Neutrophil (primary cell): ENCODE measurements around the gene ACRV1.

Source experiments
- H3K27ac ChIP-seq: fragments of 200-600 bp; sonication (generic); 2 replicates; pipeline ENCODE4 v1.5.1; 2016; ENCODE audit warnings: mild to moderate bottlenecking, moderate library complexity
- H3K27me3 ChIP-seq: fragments of 200-600 bp; sonication (generic); 2 replicates; pipeline ENCODE4 v1.6.0; 2016; ENCODE audit warnings: mild to moderate bottlenecking
- H3K36me3 ChIP-seq: fragments of 200-600 bp; sonication (generic); 2 replicates; pipeline ENCODE4 v1.5.1; 2017
- H3K4me1 ChIP-seq, 2 experiments: fragments of 200-600 bp in 1 of 2; sonication (generic) in 1 of 2; 1 replicate in 1 of 2; 2 replicates in 1 of 2; pipeline versions ENCODE4 v1.5.1 to v1.6.1; 2013 to 2016; ENCODE audit warnings: low read depth in 1 of 2, low read length in 1 of 2, mild to moderate bottlenecking in 1 of 2, moderate library complexity in 1 of 2; ENCODE audit not compliant: control insufficient read depth in 1 of 2, insufficient read depth in 1 of 2
- H3K4me3 ChIP-seq, 2 experiments: fragments of 200-600 bp in 1 of 2; sonication (generic) in 1 of 2; 1 replicate in 1 of 2; 2 replicates in 1 of 2; pipeline ENCODE4 v1.5.1; 2013 to 2016; ENCODE audit warnings: low read depth in 1 of 2, low read length in 1 of 2, mild to moderate bottlenecking in 1 of 2, moderate library complexity in 1 of 2
- H3K9me3 ChIP-seq: fragments of 200-600 bp; sonication (generic); 2 replicates; pipeline ENCODE4 v1.5.1; 2016
- TF ChIP-seq, protein P1 (sequence below): fragments of 200-600 bp; sonication (generic); IDR thresholded peaks from 2 replicates; pipeline ENCODE4 v1.5.1; 2016; ENCODE audit warnings: antibody characterized with exemption

Gene ACRV1

DNA sequence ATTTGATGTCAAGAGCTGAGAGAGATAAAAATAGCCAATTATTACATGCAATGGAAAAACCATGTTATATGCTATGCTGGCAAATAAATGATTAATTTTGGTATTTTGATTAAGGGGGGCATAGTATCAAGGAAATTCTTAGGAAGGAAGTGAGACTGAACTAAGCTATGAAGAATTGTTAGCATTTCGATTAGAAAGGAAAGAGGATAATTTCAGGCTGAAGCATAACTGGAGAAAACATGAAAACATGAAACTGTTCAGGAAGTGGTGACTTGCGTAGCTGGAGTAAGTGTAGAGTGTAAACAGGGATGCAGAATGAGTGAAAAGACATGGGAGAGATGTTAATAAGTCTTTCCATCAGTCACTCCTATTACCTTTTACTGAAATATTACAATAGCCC is 6.4 kb downstream of the ACRV1 start:
- Histone ChIP-seq H3K4me3 (no peak overlapping the region), H3K9me3 (no peaks in the 10 kb centered on the region), H3K27ac (no peak overlapping the region), H3K36me3 (peaks cover 24% of the 10 kb centered on the region), H3K27me3 (no peaks in the 10 kb centered on the region), H3K4me1 (no peaks in the 10 kb centered on the region)
- TF ChIP-seq, protein P1, sequence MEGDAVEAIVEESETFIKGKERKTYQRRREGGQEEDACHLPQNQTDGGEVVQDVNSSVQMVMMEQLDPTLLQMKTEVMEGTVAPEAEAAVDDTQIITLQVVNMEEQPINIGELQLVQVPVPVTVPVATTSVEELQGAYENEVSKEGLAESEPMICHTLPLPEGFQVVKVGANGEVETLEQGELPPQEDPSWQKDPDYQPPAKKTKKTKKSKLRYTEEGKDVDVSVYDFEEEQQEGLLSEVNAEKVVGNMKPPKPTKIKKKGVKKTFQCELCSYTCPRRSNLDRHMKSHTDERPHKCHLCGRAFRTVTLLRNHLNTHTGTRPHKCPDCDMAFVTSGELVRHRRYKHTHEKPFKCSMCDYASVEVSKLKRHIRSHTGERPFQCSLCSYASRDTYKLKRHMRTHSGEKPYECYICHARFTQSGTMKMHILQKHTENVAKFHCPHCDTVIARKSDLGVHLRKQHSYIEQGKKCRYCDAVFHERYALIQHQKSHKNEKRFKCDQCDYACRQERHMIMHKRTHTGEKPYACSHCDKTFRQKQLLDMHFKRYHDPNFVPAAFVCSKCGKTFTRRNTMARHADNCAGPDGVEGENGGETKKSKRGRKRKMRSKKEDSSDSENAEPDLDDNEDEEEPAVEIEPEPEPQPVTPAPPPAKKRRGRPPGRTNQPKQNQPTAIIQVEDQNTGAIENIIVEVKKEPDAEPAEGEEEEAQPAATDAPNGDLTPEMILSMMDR: no peak

DNA sequence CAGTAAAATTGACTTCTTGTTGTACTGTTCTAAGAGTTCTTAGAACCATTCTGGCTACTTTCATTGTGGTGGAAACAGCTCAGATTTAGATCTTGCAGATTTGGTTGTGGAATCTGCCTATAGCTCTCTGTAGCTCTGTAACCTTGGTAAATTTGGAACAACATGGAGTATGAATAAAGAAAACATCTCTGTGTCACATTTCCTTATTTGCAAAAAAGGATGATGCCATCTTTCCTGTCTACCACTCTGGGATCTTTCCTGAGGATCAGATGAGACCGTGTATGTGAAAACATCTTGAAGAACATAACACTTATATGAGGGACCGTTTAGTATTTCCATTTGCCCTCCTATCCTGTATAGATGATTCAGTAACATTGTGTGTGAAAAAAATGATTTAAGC is 9.1 kb downstream of the ACRV1 start:
- H3K9me3 ChIP-seq: no peaks in the 10 kb centered on the region
- H3K36me3 ChIP-seq: peaks cover 12% of the 10 kb centered on the region
- no peak overlapping the region for H3K27ac ChIP-seq
- H3K4me3 ChIP-seq: no peak overlapping the region
- TF ChIP-seq, protein P1: no peak
- H3K4me1 ChIP-seq: no peaks in the 10 kb centered on the region
- H3K27me3 ChIP-seq: no peaks in the 10 kb centered on the region

DNA sequence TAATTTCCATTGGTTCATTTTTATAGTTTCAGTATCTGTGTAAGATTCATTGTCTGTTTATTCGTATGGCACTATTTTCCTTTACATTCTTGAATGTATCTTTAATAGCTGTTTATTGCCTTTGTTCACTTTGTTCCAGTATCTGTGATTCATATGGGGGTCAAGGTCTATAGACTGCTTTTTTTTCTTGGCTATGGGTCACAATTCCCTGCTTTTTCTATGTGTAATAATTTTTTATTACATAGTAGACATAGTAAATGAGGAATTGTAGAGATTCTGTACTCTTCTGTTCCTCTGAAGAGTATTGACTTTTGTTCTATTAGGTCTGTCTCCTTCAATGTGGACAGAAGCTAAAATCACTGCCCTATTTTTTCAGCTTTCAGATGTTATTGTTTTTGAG is 10.5 kb downstream of the ACRV1 start:
- H3K27me3 ChIP-seq: no peaks in the 10 kb centered on the region
- TF ChIP-seq, protein P1: no peak
- H3K9me3 ChIP-seq: no peaks in the 10 kb centered on the region

DNA sequence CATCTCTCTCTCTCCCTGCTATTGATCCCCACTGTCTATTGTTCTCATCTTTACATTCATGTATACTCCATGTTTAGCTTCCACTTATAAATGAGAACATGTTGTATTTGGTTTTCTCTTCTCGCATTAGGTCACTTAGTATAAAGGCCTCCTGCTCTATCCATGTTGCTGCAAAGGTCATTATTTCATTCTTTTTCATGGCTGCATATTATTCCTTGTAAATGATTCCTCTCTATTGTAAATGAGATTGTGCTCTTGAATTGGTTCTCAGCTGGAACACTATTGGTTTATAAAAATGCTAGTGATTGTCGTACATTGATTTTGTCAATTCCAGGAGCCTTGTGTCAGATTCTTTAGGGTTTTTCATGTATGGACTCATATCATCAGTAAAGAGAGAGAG is 13.5 kb downstream of the ACRV1 start:
- Histone ChIP-seq H3K27me3 (no peaks in the 10 kb centered on the region), H3K36me3 (peaks cover 4% of the 10 kb centered on the region), H3K4me3 (no peak overlapping the region), H3K4me1 (no peaks in the 10 kb centered on the region), H3K9me3 (no peaks in the 10 kb centered on the region), H3K27ac (no peak overlapping the region)
- TF ChIP-seq, protein P1: no peak

More for the DNA sequence above, 10.5 kb downstream of the ACRV1 start:
- Histone ChIP-seq H3K27ac (no peak overlapping the region), H3K4me3 (no peak overlapping the region), H3K36me3 (peaks cover 4% of the 10 kb centered on the region), H3K4me1 (no peaks in the 10 kb centered on the region)

DNA sequence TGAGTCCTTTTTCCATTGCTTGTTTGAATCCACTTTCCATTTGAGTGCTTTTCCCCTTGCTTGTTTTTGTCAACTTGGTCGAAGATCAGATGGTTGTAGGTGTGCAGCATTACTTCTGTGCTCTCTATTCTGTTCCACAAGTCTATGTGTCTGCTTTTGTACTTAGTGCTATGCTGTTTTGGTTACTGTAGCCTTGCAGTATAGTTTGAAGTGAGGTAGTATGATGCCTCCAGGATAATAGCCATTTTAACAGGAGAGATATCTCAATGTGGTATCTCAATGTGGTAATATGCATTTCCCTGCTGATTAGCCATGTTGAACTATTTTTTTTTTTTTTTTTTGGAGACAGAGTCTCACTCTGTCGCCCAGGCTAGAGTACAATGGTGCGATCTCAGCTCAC is 16.7 kb downstream of the ACRV1 start:
- TF ChIP-seq, protein P1: no peak
- no peaks in the 10 kb centered on the region for H3K27me3 ChIP-seq
- no peak overlapping the region for H3K4me3 ChIP-seq

DNA sequence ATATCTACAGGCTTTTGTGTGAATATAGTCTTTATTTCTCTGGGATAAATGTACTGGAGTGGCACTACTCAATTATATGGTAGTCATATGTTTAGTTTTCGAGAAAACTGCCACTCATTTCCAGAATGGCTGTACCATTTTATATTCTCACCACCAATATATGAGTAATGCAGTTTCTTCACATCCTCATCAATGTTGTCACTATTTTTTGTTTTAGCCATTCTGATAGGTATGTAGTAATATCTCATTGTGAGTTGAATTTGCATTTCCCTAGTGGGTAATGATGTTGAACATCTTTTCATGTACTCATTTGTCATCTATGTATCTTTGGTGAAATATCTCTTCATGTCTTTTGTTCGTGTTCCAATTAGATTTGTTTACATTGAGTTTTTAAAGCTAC is 18.0 kb downstream of the ACRV1 start:
- Histone ChIP-seq H3K4me1 (no peaks in the 10 kb centered on the region), H3K27ac (no peak overlapping the region), H3K36me3 (no peaks in the 10 kb centered on the region), H3K27me3 (no peaks in the 10 kb centered on the region), H3K9me3 (no peaks in the 10 kb centered on the region), H3K4me3 (no peak overlapping the region)
- TF ChIP-seq, protein P1: no peak

More for the DNA sequence above, 16.7 kb downstream of the ACRV1 start:
- Histone ChIP-seq H3K9me3 (no peaks in the 10 kb centered on the region), H3K4me1 (no peaks in the 10 kb centered on the region), H3K36me3 (no peaks in the 10 kb centered on the region), H3K27ac (no peak overlapping the region)
